ENCODE data around the gene SLC22A14.

GRCh38 chr3:38232701-38233100 lies 49.4 kb upstream of the SLC22A14 start:
- TF ChIP-seq POLR2AphosphoS5 (IDR thresholded peaks at IDR 0.05; ENCODE audit: borderline replicate concordance, low read depth, low read length) (no peak), EZH2 (IDR thresholded peaks at IDR 0.05) (no peak), FOXP2 (optimal IDR thresholded peaks at IDR 0.05; ENCODE audit: control extremely low read depth, extremely low read length, insufficient read depth) (no peak)

Data from SK-N-MC (cell line).